GM12891 (cell line): Measurements from ENCODE around the gene CXCL12.

Source experiments
- DNase-seq: peaks from one replicate; pipeline ENCODE4 v3.0.0; 2011; ENCODE audit warnings: low spot score; ENCODE audit not compliant: insufficient read length
- FAIRE-seq: peaks from 2 replicates; lab custom pipeline; 2011; peaks lifted over from hg19 to GRCh38; lab: Jason Lieb, UNC
- PAX5 ChIP-seq: IDR thresholded peaks from 2 replicates; pipeline ENCODE4 v1.6.1; 2011; ENCODE audit warnings: low read length, moderate library complexity, mild to moderate bottlenecking; ENCODE audit not compliant: insufficient read depth, severe bottlenecking
- POLR2A ChIP-seq: IDR thresholded peaks from 2 replicates; pipeline ENCODE4 v1.6.1; 2011; ENCODE audit warnings: low read depth, low read length, control low read depth
- POLR2AphosphoS5 ChIP-seq: IDR thresholded peaks from 2 replicates; pipeline ENCODE4 v1.6.1; 2011; ENCODE audit warnings: low read depth, low read length, control low read depth
- POU2F2 ChIP-seq: IDR thresholded peaks from 2 replicates; pipeline ENCODE4 v1.6.1; 2011; ENCODE audit warnings: low read depth, mild to moderate bottlenecking, control low read depth, low read length, moderate library complexity
- SPI1 ChIP-seq: IDR thresholded peaks from 2 replicates; pipeline ENCODE4 v1.6.1; 2011; ENCODE audit warnings: low read depth, low read length, control low read depth
- TAF1 ChIP-seq: IDR thresholded peaks from 2 replicates; pipeline ENCODE4 v1.6.1; 2011; ENCODE audit warnings: low read depth, low read length, control low read depth

CXCL12 gene

GRCh38 chr10:44334621-44335184 is 50.2 kb downstream of the CXCL12 start:
- no peak for TF ChIP-seq PAX5
- no peak for TF ChIP-seq POLR2AphosphoS5
- no peak for TF ChIP-seq POU2F2
- TF ChIP-seq POLR2A = no peak
- TF ChIP-seq SPI1 = no peak
- no peak for TF ChIP-seq TAF1
- no peak for FAIRE-seq
- no peak for DNase-seq

DNA sequence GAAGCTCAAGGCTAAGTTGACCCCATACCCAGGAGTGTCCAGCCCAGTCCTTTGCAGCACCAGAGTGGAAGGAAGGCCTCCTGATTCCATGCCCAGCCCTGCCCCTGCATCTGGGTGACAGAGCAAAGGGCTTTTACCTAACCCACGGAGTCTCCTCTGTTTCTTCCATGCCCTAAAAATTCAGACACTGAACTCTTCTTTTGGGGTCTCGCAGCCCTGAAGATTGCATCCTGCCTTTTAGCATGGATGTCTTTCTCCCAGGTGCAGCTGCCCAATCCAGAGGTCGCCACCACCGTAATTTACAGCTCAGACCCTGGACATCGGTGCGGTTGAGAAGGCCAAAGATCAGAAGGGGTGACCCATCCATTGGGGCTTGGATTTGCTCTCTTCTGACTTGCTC is 50.8 kb downstream of the CXCL12 start:
- TF ChIP-seq POLR2A (no peak), PAX5 (no peak), TAF1 (no peak), SPI1 (no peak), POLR2AphosphoS5 (no peak), POU2F2 (no peak)
- FAIRE-seq (no peak), DNase-seq (no peak)

DNA sequence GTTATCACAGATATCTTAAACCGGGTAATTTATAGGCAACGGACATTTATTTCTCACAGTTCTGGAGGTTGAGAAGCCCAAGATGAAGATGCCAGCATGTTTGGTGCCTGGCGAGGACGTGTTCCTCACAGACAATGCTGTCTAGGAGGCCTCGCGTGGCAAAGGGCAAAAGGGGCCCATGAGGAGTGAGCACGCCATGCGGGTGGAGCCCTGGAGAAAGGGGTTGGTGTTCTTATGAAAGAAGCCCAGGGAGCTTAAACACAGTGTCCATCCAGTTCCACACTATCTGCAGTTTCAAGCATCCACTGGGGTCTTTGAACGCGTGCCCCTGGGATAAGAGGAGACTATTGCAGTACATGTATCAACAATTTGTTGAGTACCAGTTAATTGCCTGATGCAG is 51.4 kb downstream of the CXCL12 start:
- no peak for DNase-seq
- TF ChIP-seq POLR2AphosphoS5 (no peak), POLR2A (no peak), POU2F2 (no peak), SPI1 (no peak), PAX5 (no peak), TAF1 (no peak)
- no peak for FAIRE-seq

GRCh38 chr10:44332465-44332864 is 52.4 kb downstream of the CXCL12 start:
- DNase-seq (no peak), FAIRE-seq (no peak)
- TF ChIP-seq SPI1 = no peak
- no peak for TF ChIP-seq PAX5
- TF ChIP-seq TAF1 = no peak
- no peak for TF ChIP-seq POLR2A
- no peak for TF ChIP-seq POLR2AphosphoS5
- TF ChIP-seq POU2F2 = no peak

DNA sequence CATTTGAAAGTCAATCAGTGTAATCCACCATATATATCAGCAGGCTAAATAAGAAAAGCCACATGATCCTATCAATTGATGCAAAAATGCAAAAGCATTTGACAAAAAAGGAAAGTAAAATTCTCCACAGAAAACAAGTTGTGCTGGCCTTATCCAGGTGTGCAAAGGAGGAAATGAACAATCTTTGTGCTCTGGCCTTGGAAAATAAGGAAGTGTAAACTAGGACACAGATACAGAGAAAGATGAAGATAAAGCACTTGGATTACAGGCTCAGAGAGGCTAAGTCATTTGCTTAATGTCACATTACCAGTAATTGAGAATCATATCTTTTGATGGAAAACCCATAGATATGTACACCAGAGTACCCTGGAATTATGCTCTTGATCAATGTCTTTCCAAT is 54.5 kb downstream of the CXCL12 start:
- FAIRE-seq (no peak), DNase-seq (no peak)
- no peak for TF ChIP-seq POLR2AphosphoS5
- TF ChIP-seq SPI1 = no peak
- TF ChIP-seq POLR2A = no peak
- TF ChIP-seq TAF1 = no peak
- no peak for TF ChIP-seq PAX5
- no peak for TF ChIP-seq POU2F2

GRCh38 chr10:44327461-44327860 is 57.4 kb downstream of the CXCL12 start:
- FAIRE-seq (no peak), DNase-seq (no peak)
- TF ChIP-seq PAX5 (no peak), TAF1 (no peak), POLR2A (no peak), SPI1 (no peak)
